DND-41 (cell line): Measurements from ENCODE around the gene DLX1.
"Not testable (repeated sequence)": the region's sequence is repeated elsewhere in the genome, so short reads cannot be mapped to it uniquely, and the experiment has no call there.

ENCODE experiments used
- ATAC-seq: fragments of 200-7000 bp; cut with Tn5 transposase; 3 replicates; pipeline ENCODE4 v1.9.1; 2021; ENCODE audit warnings: low read depth; ENCODE audit not compliant: insufficient read depth
- DNase-seq: peaks from one replicate; pipeline ENCODE4 v3.0.0-alpha.2; 2020
- H2AFZ ChIP-seq: 2 replicates; pipeline ENCODE4 v1.6.0; 2012; ENCODE audit warnings: low read depth, low read length
- H3K27ac ChIP-seq: 2 replicates; pipeline ENCODE4 v1.5.1; 2012; ENCODE audit warnings: low read length, inconsistent platforms
- H3K27me3 ChIP-seq: fragments of 200-600 bp; sonication (generic); 2 replicates; pipeline ENCODE4 v1.6.0; 2012; ENCODE audit warnings: low read length, mild to moderate bottlenecking, inconsistent platforms; ENCODE audit not compliant: insufficient read depth, poor library complexity
- H3K36me3 ChIP-seq: 2 replicates; pipeline ENCODE4 v1.5.1; 2012; ENCODE audit warnings: low read length, inconsistent platforms; ENCODE audit not compliant: insufficient read depth
- H3K4me1 ChIP-seq: 2 replicates; pipeline ENCODE4 v1.5.1; 2012; ENCODE audit warnings: mild to moderate bottlenecking, low read length; ENCODE audit not compliant: insufficient read depth
- H3K4me2 ChIP-seq: 2 replicates; pipeline ENCODE4 v1.6.0; 2012; ENCODE audit warnings: mild to moderate bottlenecking, moderate library complexity, low read length, inconsistent platforms; ENCODE audit not compliant: insufficient read depth
- H3K4me3 ChIP-seq, 2 experiments: fragments of 200-600 bp in 1 of 2; shearing (Covaris generic) in 1 of 2; 2 replicates each; pipeline ENCODE4 v1.5.1; 2012 to 2016; ENCODE audit warnings: inconsistent platforms in 2 of 2, low read length in 2 of 2, mild to moderate bottlenecking in 2 of 2, low read depth in 1 of 2, moderate library complexity in 1 of 2
- H3K79me2 ChIP-seq: 2 replicates; pipeline ENCODE4 v1.6.0; 2012; ENCODE audit warnings: low read length, inconsistent platforms; ENCODE audit not compliant: insufficient read depth
- H3K9ac ChIP-seq: 2 replicates; pipeline ENCODE4 v1.6.0; 2012; ENCODE audit warnings: low read depth, mild to moderate bottlenecking, inconsistent platforms, low read length, moderate library complexity
- H3K9me3 ChIP-seq: 2 replicates; pipeline ENCODE4 v1.5.1; 2012; ENCODE audit warnings: low read length, moderate library complexity, mild to moderate bottlenecking, inconsistent platforms; ENCODE audit not compliant: insufficient read depth, severe bottlenecking
- H4K20me1 ChIP-seq: 2 replicates; pipeline ENCODE4 v1.6.0; 2012; ENCODE audit warnings: low read length; ENCODE audit not compliant: insufficient read depth
- EZH2 ChIP-seq: IDR thresholded peaks from 3 replicates; pipeline ENCODE4 v1.6.1; 2012; ENCODE audit warnings: borderline replicate concordance, low read depth, mild to moderate bottlenecking, moderate library complexity, low read length, inconsistent platforms; ENCODE audit not compliant: severe bottlenecking
- TF ChIP-seq, protein P1 (sequence below): IDR thresholded peaks from 2 replicates; pipeline ENCODE4 v1.5.1; 2012; ENCODE audit warnings: borderline replicate concordance, low read length, moderate library complexity, mild to moderate bottlenecking; ENCODE audit not compliant: poor library complexity, severe bottlenecking; ENCODE audit errors: extremely low read depth

The DLX1 gene

DNA sequence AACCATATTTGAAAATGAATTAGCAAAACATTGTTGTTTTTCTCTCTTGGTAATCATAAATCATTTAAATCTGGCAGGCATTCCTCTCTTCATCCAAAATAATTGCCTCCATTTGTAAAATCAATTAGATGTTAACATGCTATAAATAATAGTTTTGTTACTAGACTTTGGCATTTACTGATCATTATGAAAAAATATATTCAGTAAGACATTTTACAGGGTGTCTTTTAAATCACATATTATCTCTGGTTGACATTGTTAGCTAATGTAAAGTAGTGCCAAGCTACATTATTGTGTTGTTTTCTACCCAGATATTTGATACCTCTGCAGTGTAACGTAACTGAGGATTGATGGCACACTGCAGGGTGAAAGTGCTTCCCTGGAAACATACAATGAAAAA, 31.8 kb upstream of the DLX1 start:
- Histone ChIP-seq H3K4me1 (no peaks in the 10 kb centered on the region), H3K4me3 (no peak overlapping the region), H3K27me3 (no peaks in the 10 kb centered on the region), H3K4me2 (no peak overlapping the region), H2AFZ (no peak overlapping the region), H3K36me3 (no peaks in the 10 kb centered on the region), H3K79me2 (no peaks in the 10 kb centered on the region), H3K27ac (no peak overlapping the region), H4K20me1 (no peaks in the 10 kb centered on the region; the same call in 1 of the 2 replicates), H3K9ac (no peak overlapping the region), H3K9me3 (no peaks in the 10 kb centered on the region)
- DNase-seq, result no peak
- no peak for TF ChIP-seq EZH2
- TF ChIP-seq, protein P1, sequence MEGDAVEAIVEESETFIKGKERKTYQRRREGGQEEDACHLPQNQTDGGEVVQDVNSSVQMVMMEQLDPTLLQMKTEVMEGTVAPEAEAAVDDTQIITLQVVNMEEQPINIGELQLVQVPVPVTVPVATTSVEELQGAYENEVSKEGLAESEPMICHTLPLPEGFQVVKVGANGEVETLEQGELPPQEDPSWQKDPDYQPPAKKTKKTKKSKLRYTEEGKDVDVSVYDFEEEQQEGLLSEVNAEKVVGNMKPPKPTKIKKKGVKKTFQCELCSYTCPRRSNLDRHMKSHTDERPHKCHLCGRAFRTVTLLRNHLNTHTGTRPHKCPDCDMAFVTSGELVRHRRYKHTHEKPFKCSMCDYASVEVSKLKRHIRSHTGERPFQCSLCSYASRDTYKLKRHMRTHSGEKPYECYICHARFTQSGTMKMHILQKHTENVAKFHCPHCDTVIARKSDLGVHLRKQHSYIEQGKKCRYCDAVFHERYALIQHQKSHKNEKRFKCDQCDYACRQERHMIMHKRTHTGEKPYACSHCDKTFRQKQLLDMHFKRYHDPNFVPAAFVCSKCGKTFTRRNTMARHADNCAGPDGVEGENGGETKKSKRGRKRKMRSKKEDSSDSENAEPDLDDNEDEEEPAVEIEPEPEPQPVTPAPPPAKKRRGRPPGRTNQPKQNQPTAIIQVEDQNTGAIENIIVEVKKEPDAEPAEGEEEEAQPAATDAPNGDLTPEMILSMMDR, result no peak
- no peak for ATAC-seq

DNA sequence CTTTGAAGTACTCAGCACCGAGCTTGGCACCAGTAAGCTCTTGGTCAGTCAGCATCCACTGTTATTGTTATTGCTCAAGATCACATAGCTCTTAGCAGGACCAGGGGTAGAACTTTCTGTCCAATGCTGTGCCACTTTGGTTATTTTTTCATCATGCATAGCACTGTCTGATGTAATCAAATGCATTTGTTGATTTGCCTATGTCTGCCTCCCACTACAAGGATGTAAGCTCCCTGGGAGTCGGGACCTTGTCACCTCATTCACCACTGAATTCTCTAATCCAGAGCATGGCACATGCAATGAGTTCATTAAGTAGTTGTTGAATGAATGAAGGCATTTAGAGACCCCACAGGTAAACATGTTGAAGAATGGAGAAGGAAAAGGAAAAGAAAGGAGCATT, 29.0 kb upstream of the DLX1 start:
- H3K27me3 ChIP-seq, result no peaks in the 10 kb centered on the region
- no peaks in the 10 kb centered on the region for H3K9me3 ChIP-seq
- no peak overlapping the region for H3K4me2 ChIP-seq
- DNase-seq (no peak), ATAC-seq (no peak)
- no peaks in the 10 kb centered on the region for H3K79me2 ChIP-seq
- no peak overlapping the region for H3K4me3 ChIP-seq
- no peak overlapping the region for H2AFZ ChIP-seq
- no peak overlapping the region for H3K27ac ChIP-seq
- H4K20me1 ChIP-seq, result no peaks in the 10 kb centered on the region; the same call in 1 of the 2 replicates
- no peaks in the 10 kb centered on the region for H3K36me3 ChIP-seq
- TF ChIP-seq, protein P1, result no peak
- no peak for TF ChIP-seq EZH2
- H3K4me1 ChIP-seq, result no peaks in the 10 kb centered on the region
- H3K9ac ChIP-seq, result no peak overlapping the region

DNA sequence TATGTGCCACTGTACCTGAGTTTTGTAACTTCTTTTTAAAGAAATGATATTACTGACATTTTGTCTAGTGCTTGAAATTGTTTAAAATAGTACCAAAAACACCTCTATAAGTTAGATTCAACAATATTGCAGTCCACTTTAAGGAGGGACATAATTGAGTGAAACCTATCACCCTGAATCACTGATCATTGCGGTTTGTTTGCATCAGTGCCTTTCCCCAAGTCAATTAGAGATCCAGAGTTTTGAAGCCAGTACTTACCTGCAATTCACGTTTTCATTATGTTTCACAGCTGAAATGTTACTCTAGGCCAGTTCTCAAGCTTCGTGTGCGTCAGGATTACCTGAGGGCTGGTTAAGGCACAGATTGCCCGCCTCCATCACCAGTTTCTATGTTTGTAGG, 26.6 kb upstream of the DLX1 start:
- no peak for ATAC-seq
- H2AFZ ChIP-seq, result no peak overlapping the region
- H3K79me2 ChIP-seq, result no peaks in the 10 kb centered on the region

DNA sequence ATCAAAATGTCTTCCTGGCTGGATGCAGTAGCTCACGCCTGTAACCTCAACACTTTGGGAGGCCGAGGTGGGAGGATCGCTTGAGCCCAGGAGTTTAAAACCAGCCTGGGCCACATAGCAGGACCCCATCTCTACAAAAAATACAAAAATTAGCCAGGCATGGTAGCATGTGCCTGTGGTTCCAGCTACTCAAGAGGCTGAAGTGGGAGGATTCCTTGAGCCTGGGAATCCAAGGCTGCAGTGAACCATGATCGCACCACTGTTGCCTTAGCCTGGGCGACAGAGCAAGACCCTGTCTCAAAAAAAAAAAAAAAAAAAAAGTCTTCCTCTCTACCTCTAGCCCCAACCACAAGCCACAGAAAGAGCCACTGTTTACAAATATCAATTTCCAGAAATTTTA, 25.2 kb upstream of the DLX1 start:
- H3K36me3 ChIP-seq, H3K27me3 ChIP-seq, H3K27ac ChIP-seq, DNase-seq, H3K4me1 ChIP-seq, H3K9ac ChIP-seq, H3K4me2 ChIP-seq, H2AFZ ChIP-seq, H3K4me3 ChIP-seq, ATAC-seq, H3K79me2 ChIP-seq, H4K20me1 ChIP-seq, H3K9me3 ChIP-seq: not testable (repeated sequence)

More for the DNA sequence above, 26.6 kb upstream of the DLX1 start:
- Histone ChIP-seq H3K9ac (no peak overlapping the region), H3K4me2 (no peak overlapping the region), H3K27me3 (no peaks in the 10 kb centered on the region), H3K9me3 (no peaks in the 10 kb centered on the region), H3K27ac (no peak overlapping the region), H3K36me3 (no peaks in the 10 kb centered on the region), H3K4me3 (no peak overlapping the region), H4K20me1 (no peaks in the 10 kb centered on the region; the same call in 1 of the 2 replicates), H3K4me1 (no peaks in the 10 kb centered on the region)
- DNase-seq, result no peak
- TF ChIP-seq EZH2, result no peak
- TF ChIP-seq, protein P1, result no peak
